HG03280 (cell line): ENCODE data around the gene PNMA1.

Source experiments
- ATAC-seq: cut with Tn5 transposase; IDR thresholded peaks from one replicate; pipeline ENCODE4 v1.9.1; 2021; ENCODE audit warnings: mild to moderate bottlenecking, moderate library complexity; ENCODE audit not compliant: unreplicated experiment

The PNMA1 gene

GRCh38 chr14:73739174-73739898 lies 25.2 kb upstream of the PNMA1 start:
- no peak for ATAC-seq

DNA sequence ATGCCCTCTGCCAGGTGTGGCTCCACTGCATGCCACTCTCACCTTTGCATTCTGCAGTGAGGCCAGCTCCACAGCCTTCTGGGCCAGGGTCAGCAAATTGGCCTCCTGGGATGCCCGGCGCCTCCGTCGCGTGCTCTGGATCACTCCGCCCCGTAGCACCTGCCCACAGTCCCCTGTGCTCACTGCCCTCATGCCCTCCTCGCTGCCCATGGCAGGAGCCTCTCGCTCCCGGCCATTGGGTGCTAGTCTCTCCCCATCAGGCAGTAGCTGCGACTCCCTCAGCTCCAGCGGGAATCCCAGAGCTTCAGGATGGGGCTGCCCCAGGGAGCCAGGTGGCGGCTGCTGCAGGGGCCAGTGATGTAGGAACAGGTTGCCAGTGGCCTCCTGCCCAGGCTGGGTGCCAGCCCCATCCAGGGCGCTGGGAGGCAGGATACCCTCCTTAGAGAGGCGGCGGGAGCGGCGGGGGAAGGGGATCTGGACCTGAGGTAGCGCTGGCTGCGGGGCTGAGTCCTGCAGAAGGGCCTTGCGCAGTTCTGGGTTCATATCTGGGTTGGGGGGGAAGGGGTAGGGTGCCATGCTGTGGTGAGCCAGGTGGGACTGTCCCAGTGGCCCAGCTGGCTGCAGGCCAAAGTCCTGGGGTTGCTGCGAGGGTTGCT lies 24.5 kb upstream of the PNMA1 start:
- no peak for ATAC-seq

DNA sequence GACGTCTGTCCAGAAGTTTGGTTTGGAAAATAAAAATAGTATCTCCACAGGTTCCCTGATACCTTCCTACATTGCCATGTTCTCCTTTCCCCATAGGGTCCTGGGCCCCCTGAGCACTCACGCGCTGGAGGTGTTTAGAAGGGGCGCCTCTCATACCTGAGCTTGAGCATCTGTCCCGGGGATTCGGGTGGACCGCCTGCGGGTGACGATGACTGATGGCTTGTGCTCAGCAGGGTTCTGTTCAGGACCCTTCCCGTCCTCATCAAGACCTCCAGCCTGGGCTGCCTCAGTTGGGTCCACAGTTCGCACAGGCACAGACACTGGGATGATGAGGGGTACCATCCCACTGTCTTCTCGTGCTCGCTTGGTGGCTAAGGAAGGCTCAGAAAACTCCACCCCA lies 22.7 kb upstream of the PNMA1 start:
- ATAC-seq, result no peak

DNA sequence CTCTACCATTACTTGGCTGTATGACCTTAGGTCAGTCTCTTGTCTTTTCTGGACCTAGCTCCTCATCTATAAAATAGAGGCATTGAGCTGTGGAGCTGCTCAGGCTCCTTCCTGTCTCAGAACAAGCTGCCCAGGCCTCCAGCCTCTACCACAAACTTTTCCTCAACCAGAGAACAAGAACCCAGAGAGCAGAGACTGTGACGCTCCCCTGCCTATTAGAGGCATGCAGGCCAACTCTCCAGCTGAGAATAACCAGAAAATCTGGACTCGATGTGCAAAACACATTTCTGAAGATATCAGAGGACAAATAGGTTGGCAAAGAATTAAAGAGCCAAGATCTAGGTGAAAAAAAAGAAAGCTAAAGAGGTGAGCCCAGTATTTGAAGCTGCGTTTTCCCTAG lies 17.8 kb upstream of the PNMA1 start:
- no peak for ATAC-seq

DNA sequence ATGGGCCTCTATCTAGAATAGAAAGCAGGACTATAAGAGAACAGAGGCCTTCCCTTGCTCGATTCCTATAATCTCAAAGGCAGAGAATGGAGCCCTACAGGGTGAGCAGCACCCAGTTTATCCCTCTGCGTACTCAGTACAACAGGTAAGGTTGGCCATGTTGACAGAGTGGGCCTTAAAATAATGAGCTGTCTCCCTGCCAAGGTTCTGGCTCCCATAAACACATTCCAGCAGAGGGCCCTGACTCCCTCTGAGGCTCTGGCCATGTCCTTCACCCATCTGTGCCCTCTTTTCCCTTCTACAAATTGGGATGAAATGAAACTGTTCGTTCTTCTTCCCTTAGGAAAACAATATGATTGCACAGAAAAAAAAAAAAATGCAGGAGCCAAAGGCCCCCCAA lies 16.9 kb upstream of the PNMA1 start:
- no peak for ATAC-seq

DNA sequence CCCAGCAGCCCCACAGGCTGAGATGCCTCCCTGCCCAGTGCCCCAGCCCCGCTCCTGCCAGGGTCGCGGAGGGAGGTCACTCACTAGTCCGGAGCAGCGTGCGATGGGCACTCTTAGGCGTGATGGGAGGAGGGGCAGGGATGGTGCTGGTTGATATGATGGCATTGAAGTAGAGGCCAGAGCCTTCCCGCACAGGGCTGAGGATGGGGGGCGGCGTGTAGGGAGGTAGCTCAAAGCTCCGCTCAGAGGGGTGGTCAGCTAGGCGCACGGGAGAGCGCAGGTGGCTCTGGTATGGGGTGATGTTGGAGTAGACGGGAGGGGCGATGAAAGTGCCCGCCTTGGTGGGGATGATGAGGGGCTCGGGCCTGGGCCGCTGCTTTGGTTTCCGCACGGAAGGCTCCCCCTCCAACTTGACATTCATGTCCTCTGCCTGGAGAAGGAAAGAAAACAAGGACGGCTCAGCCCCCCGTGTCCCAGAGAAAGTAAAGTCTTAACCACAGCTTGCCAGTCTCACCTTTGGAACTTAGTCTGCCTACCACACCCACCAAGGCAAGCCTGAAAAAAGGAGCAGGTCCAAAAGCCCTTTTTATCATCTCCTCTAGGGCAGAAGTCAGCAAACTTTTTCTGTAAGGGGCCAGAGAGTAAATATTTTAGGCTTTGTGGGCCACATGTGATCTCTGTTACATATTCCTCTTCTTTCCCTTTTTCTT lies 15.5 kb upstream of the PNMA1 start:
- no peak for ATAC-seq

DNA sequence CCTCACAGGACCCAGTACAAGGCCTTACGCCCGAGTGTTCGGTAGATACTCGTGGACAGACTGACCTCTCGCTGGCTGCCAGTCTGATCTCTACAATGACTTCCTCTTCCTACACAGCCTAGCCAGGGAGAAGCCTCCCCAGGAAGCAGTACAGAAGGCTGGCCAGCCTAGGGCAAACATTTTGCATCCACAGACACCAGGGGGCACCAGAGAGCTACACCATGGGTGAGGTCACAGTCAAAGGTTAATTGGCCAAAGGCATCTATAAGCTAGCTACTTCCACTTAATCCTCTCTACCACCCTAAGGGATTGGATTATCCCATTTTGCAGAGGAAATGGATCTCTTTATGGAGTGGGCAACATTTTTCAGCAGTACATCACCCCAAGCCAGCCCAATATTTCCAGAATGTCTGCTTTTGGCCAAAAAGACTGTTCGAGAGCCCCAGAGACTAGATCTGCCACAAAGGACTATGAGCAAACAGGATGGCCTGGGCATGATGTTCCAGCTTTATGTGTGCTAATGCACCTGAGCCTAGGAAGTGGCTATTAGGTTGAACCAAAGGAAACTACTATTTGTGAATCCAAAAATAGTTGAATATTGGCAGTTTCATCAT lies 14.6 kb upstream of the PNMA1 start:
- ATAC-seq, result no peak

DNA sequence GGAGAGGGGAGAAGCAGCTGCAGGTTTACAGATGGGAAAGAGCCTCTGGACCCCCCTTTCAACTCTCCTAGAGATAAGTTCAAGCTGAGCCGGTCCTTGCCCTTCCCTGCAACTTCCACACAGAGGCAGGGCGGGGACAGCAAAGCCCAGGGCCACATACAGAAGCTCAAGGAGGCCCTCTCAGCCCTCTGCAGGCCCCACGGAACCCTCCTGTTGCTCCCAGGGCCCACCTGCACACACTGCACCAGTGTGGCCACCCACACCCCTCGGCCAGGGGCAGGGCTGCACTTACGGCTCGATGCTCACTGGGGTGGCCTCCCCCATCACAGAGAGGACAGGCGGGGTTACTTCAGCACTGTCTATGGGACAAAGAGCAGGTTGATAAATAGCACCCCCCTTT lies 13.0 kb upstream of the PNMA1 start:
- ATAC-seq, result no peak

- no peak for ATAC-seq
These were observed 12.1 kb upstream of the PNMA1 start for GRCh38 chr14:73726025-73726961.

DNA sequence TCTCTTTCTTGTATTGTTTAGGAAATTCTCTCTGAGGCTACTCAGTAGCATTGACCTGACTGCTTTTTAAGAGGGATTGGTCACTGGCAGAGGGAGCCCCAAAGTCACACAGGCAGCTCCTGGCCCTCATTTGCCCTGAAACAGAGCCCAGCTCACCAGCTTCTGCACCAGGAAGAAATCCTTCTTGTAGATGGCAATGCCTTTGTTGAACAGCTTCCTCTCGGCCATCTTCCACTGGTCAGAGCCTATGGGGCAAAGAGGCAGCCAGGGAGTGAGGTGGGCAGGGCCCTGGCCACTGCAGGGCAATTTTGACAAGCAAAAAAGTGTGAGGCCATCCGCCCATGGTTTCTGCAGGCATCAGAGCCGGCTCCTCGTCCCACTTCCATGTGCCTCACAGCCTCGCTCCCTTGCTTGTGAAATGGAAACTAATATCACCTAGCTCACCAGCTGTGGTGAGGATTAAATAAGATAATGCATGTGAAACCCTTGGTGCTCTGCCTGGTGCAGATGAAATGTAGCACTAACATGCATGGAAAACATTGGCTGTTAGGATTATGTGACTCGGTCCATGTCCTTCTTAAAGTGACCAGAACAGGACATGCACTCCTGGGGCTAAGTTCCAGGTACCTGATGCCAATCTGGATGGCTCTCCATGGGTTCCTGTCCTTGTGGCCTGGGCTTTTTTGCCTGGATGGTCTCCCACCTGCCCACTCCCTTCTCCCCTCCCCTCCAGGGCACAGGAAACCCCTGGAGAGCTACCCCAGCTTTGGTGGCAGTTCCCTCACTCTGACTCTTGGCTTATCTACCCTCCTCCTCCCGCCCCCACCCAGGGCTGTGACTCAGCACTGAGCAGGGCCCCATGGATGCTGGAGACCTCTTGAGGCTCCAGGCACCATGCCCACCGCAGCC lies 11.2 kb upstream of the PNMA1 start:
- no peak for ATAC-seq

DNA sequence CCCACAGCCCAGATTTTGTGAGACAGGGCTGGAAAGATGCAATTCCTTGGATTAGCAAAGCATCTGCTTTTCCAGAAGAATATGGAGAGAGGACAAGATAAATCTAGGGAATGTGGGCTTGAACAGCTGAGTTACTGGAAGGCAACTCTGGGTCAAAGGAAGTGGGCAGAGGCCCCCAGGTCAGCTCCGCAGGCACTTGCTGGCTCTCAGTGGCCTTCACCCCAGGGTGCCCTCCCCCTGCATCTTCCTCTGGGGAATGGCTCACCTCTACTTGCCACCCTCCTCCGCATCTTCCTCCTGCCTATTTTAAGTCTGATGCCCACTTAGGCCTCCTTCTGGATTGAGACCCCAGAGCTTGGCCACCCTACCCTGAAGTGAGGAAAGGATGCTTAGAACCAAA lies 10.5 kb upstream of the PNMA1 start:
- no peak for ATAC-seq

DNA sequence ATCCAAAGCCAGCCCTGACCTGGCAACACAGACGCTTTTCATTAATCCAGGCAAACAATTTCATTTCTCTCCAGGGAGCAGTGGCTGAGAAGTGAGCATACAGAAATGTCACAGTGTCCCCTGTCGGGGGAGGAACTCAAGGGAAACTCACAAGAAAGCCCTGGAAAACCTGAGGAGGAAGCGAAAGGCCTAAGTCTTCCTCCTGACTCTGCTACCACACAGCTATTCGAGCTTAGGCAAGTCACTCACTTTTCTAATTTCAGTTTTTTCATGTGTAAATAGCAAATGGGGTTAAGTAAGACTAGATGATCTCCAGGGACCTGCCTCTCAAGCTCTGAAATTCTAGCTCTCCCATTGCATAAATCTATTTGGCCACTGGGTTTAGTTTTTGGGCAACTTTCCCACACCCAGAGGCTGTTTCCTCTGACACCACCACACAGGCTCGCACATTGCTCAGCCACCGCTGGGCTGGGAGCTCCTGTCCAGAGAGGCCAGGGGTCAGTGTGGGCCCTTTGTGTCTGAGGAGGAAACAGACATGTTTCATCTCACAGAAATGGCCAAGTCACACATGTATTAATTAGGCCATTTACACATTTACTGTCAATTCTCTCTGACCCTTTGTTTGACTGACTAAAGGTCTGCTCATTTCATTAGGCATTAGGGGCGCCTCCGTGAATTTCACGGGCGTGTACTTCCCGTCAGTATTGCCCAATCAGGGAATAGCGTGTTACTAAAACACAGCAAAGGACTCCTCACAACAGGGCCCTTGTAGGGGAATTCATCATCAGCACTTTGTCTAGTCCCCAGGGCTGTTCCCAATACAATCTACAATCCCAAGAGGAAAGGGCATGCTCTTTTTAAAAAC lies 9.8 kb upstream of the PNMA1 start:
- ATAC-seq, result no peak

DNA sequence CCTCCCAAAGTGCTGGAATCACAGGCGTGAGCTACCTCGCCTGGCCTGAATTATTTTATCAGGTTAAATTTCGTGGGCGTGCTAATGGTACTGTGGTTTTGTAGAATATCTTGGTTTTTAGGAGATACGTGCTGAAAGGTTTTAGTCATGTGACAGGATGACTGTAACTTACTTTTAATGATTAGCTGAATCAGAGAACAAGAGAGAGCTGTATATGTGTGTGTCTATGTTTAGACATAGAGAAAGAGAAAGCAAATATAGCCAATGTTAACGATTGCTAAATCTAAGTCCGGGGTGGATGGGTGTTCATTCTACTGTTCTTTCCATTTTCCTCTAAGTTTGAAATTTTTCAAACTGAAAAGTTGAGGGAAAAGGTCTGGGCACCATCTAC lies 9.2 kb upstream of the PNMA1 start:
- ATAC-seq, result no peak

DNA sequence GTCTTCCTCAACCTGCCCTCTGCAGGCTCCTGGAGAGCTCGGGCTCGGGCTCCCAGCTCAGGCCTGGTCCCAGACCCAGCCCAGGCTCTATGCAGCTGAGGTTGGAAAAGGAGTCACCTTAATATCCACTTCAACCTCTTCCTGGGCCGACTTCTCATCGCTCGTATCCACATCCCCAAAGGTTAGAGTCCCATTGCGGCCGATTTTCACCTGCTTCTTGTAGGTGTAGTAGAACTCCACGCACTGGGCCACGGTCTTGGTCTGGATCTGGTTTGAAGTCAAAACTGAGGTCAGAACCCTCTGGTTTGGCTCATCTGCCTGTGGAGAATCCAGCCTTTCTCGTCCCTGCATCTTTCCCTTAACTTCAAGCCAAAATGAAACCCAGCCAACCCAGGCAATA lies 8.4 kb upstream of the PNMA1 start:
- no peak for ATAC-seq

DNA sequence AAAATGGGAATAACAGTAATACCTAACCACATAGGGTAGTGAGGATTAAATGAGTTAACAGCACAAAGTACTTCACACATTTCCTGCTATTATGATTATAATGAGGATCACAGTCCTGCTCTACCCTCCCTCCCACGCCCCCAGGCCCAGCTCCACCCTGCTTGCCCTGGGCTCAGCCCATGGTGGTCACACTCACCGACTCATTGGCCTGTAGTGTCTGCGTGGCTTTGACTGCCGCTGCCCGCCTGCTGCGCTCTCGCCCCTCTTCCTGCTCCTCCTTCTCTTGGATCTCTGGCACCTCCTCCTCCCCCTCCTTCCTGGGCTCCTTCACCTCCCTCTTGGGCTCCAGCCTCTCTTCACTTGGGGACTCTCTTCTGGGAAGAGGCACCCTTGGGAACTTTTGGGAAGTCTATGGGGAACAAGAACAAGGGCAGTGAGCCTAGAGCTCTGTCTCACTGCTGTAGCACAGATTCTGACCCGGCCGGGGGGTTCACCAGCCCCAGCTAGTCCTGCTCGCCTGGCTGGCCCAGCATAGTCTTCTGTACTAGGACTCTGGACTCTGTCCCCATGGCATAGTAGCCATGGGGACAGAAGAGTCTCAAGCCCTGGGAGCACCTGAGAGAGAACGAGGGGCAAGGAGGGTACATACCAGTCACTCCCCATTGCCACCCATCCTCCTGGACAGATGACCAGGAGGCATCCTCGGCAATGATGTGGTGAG lies 7.1 kb upstream of the PNMA1 start:
- no peak for ATAC-seq

DNA sequence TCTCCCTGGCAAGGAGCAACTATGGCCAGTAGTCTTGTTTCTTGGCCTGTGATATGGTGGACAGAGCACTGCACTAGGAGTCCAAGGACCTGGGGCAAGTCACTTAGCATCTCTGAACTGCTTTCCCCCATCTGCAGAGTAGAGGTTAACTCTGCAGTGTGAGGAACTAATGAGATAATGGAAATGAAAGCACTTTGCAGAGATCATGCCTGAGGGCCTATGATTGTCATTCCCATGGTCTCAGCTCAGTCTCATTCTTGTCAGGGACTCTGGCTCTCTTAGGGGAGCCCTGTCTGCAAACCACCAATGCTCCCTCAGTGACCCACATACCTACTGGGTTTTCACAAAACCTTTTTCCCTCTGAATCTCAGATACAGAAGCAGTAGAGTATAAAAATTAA lies 6.5 kb upstream of the PNMA1 start:
- ATAC-seq, result no peak

- no peak for ATAC-seq
These were observed 5.6 kb upstream of the PNMA1 start for GRCh38 chr14:73719791-73720190.

GRCh38 chr14:73719361-73719760 lies 5.2 kb upstream of the PNMA1 start:
- ATAC-seq, result no peak
